Measurements from ENCODE around the gene STX1B.

Gene STX1B

GRCh38 chr16:31010585-31011325 is at the start of gene STX1B:
Gene STX1B, minus strand, starts transcription at chr16:31010638. Its CDS starts 242 bp downstream, at chr16:31010396.
- no peaks in the 10 kb centered on the region for H3K36me3 Mint-ChIP-seq (ENCODE audit: low read depth)
- no peak for TF ChIP-seq CTCF (IDR thresholded peaks at IDR 0.05; ENCODE audit: unreplicated experiment in 3 of 3)
- peaks cover 40% of the 10 kb centered on the region for H3K27me3 Mint-ChIP-seq (ENCODE audit: low read depth)
- H3K4me1 Mint-ChIP-seq, result peaks cover 13% of the 10 kb centered on the region
- H3K4me3 Mint-ChIP-seq, result peak within 1 kb of the TSS; percentile 85 to 88 (median 87)
- H3K27ac Mint-ChIP-seq, result peak within 1 kb of the TSS; percentile 48 to 69 (median 50)
- H3K9me3 Mint-ChIP-seq, result no peaks in the 10 kb centered on the region

GRCh38 chr16:31055613-31056012 is 45.2 kb upstream of the STX1B start:
- peaks cover 4% of the 10 kb centered on the region for H3K27me3 Mint-ChIP-seq (ENCODE audit: low read depth)
- no peak overlapping the region for H3K27ac Mint-ChIP-seq
- H3K4me3 Mint-ChIP-seq, result no peak overlapping the region
- TF ChIP-seq CTCF (IDR thresholded peaks at IDR 0.05; ENCODE audit: unreplicated experiment in 3 of 3), result no peak
- no peaks in the 10 kb centered on the region for H3K9me3 Mint-ChIP-seq
- H3K4me1 Mint-ChIP-seq, result no peaks in the 10 kb centered on the region
- H3K36me3 Mint-ChIP-seq (ENCODE audit: low read depth), result peaks cover 14% of the 10 kb centered on the region

GRCh38 chr16:31052114-31052513 is 41.7 kb upstream of the STX1B start:
- no peaks in the 10 kb centered on the region for H3K36me3 Mint-ChIP-seq (ENCODE audit: low read depth)
- no peaks in the 10 kb centered on the region for H3K9me3 Mint-ChIP-seq
- peaks cover 4% of the 10 kb centered on the region for H3K27me3 Mint-ChIP-seq (ENCODE audit: low read depth)
- H3K27ac Mint-ChIP-seq, result no peak overlapping the region
- H3K4me1 Mint-ChIP-seq, result no peaks in the 10 kb centered on the region
- TF ChIP-seq CTCF (IDR thresholded peaks at IDR 0.05; ENCODE audit: unreplicated experiment in 3 of 3), result no peak
- H3K4me3 Mint-ChIP-seq, result no peak overlapping the region

- no peak for TF ChIP-seq CTCF (IDR thresholded peaks at IDR 0.05; ENCODE audit: unreplicated experiment in 3 of 3)
- peaks cover 4% of the 10 kb centered on the region for H3K27me3 Mint-ChIP-seq (ENCODE audit: low read depth)
- no peak overlapping the region for H3K27ac Mint-ChIP-seq
- H3K4me3 Mint-ChIP-seq, result no peak overlapping the region
- no peaks in the 10 kb centered on the region for H3K4me1 Mint-ChIP-seq
- H3K36me3 Mint-ChIP-seq (ENCODE audit: low read depth), result no peaks in the 10 kb centered on the region
- H3K9me3 Mint-ChIP-seq, result no peaks in the 10 kb centered on the region
Observed at GRCh38 chr16:31050280-31051030, 40.0 kb upstream of the STX1B start.

GRCh38 chr16:31043898-31044481 is 33.6 kb upstream of the STX1B start:
- peaks cover 5% of the 10 kb centered on the region for H3K36me3 Mint-ChIP-seq (ENCODE audit: low read depth)
- H3K4me3 Mint-ChIP-seq, result no peak overlapping the region
- H3K9me3 Mint-ChIP-seq, result no peaks in the 10 kb centered on the region
- no peak overlapping the region for H3K27ac Mint-ChIP-seq
- no peaks in the 10 kb centered on the region for H3K4me1 Mint-ChIP-seq
- no peaks in the 10 kb centered on the region for H3K27me3 Mint-ChIP-seq (ENCODE audit: low read depth)
- no peak for TF ChIP-seq CTCF (IDR thresholded peaks at IDR 0.05; ENCODE audit: unreplicated experiment in 3 of 3)
